MCF 10A (cell line): Measurements from ENCODE around the gene OR10A3. TPM values are rescaled to one million over a fixed set of nuclear protein-coding genes. Genes with fewer than 3 reads are reported as not detected.

Experiments used
- BruUV-seq: library from RNA; stranded (reverse); fragments of 400-500 nt; replicated peaks from 2 replicates; lab custom pipeline; 2021; lab: Mats Ljungman, UMichigan
- CTCF ChIA-PET: fragments of 300-600 bp; sonication (Branson Sonifier 250); formaldehyde crosslinking; extraction: SDS; loops from one replicate; lab custom pipeline; 2021; ENCODE audit warnings: antibody characterized with exemption, inconsistent platforms; lab: Yijun Ruan, JAX
- POLR2A ChIA-PET: fragments of 300-600, 350-650 bp; sonication (Branson Sonifier 250); formaldehyde crosslinking; extraction: SDS; loops from one replicate; lab custom pipeline; 2020; ENCODE audit warnings: antibody characterized with exemption, inconsistent platforms; lab: Yijun Ruan, JAX
- DNase-seq: peaks from one replicate; pipeline ENCODE4 v3.0.0-alpha.2; 2018; ENCODE audit not compliant: unreplicated experiment
- H3K27ac Mint-ChIP-seq: one replicate; pipeline ENCODE4 v1.8.0; 2022; ENCODE audit warnings: mild to moderate bottlenecking, low read depth, mixed read lengths; ENCODE audit not compliant: unreplicated experiment
- H3K27me3 Mint-ChIP-seq: one replicate; pipeline ENCODE4 v1.8.0; 2022; ENCODE audit warnings: mixed read lengths; ENCODE audit not compliant: insufficient read depth, unreplicated experiment
- H3K36me3 Mint-ChIP-seq: one replicate; pipeline ENCODE4 v1.8.0; 2022; ENCODE audit warnings: mild to moderate bottlenecking, moderate library complexity, mixed read lengths; ENCODE audit not compliant: insufficient read depth, unreplicated experiment
- H3K4me1 Mint-ChIP-seq: one replicate; pipeline ENCODE4 v1.8.0; 2022; ENCODE audit warnings: mixed read lengths; ENCODE audit not compliant: insufficient read depth, unreplicated experiment
- H3K4me3 Mint-ChIP-seq: one replicate; pipeline ENCODE4 v1.8.0; 2022; ENCODE audit warnings: mild to moderate bottlenecking, moderate library complexity, mixed read lengths; ENCODE audit not compliant: unreplicated experiment
- H3K9me3 Mint-ChIP-seq: one replicate; pipeline ENCODE4 v1.8.0; 2022; ENCODE audit warnings: mixed read lengths; ENCODE audit not compliant: unreplicated experiment
- CTCF ChIP-seq: fragments of 200-600 bp; IDR thresholded peaks from one replicate; pipeline ENCODE4 v1.8.0; 2022; ENCODE audit warnings: antibody characterized with exemption, mild to moderate bottlenecking; ENCODE audit not compliant: unreplicated experiment
- intact Hi-C: fragments of 100-400 bp; cut with micrococcal nuclease; formaldehyde crosslinking; loops from 2 replicates; pipeline ENCODE4 v1.14.1; 2022
- total RNA-seq: library from RNA; stranded (reverse); gene quantifications from 2 replicates; pipeline ENCODE4 v1.2.3, GENCODE V29; 2022

Gene OR10A3
- total RNA-seq, 1 experiment from 2014 or later: not detected

GRCh38 chr11:7967826-7968225, 26.3 kb upstream of the OR10A3 start:
- intact Hi-C loops: no loop called here
- no peak for TF ChIP-seq CTCF
- POLR2A ChIA-PET: no interaction called here
- Mint-ChIP-seq H3K36me3 (no peaks in the 10 kb centered on the region), H3K4me1 (peaks cover 27% of the 10 kb centered on the region), H3K4me3 (no peak overlapping the region), H3K9me3 (no peaks in the 10 kb centered on the region), H3K27ac (no peak overlapping the region), H3K27me3 (no peaks in the 10 kb centered on the region)
- BruUV-seq: no TSS peak
- no peak for DNase-seq
- CTCF ChIA-PET: interaction anchor here (0.9 to 2.3 kb wide), 3 partner anchors 14 to 76 kb away, joined by 3 to 15 read pairs (median 4); partner anchors contain the start of gene EIF3F

GRCh38 chr11:7967097-7967496, 25.6 kb upstream of the OR10A3 start:
- H3K27ac Mint-ChIP-seq: no peak overlapping the region
- intact Hi-C loops: no loop called here
- CTCF ChIA-PET: no interaction called here
- TF ChIP-seq CTCF: no peak
- no peak overlapping the region for H3K4me3 Mint-ChIP-seq
- H3K4me1 Mint-ChIP-seq: peaks cover 27% of the 10 kb centered on the region
- DNase-seq: no peak
- no peaks in the 10 kb centered on the region for H3K27me3 Mint-ChIP-seq
- BruUV-seq: no TSS peak
- no peaks in the 10 kb centered on the region for H3K9me3 Mint-ChIP-seq
- no peaks in the 10 kb centered on the region for H3K36me3 Mint-ChIP-seq
- POLR2A ChIA-PET: no interaction called here

GRCh38 chr11:7965386-7965785, 23.9 kb upstream of the OR10A3 start, which contains the start of gene NLRP10:
TSS of gene NLRP10 (minus strand) at chr11:7965447. CDS start at chr11:7963495, 1,952 bp downstream.
- no peak for DNase-seq
- Mint-ChIP-seq H3K36me3 (no peaks in the 10 kb centered on the region), H3K9me3 (no peaks in the 10 kb centered on the region), H3K27me3 (no peaks in the 10 kb centered on the region), H3K27ac (peak within 1 kb of the TSS; percentile 50), H3K4me3 (no peak within 1 kb of the TSS), H3K4me1 (peaks cover 27% of the 10 kb centered on the region)
- POLR2A ChIA-PET: no interaction called here
- no TSS peak for BruUV-seq
- CTCF ChIA-PET: interaction anchor here (0.7 to 1.4 kb wide), 3 partner anchors 10 to 352 kb away, joined by 4 to 8 read pairs (median 4); no protein-coding TSS in a partner anchor
- intact Hi-C loops: no loop called here
- TF ChIP-seq CTCF: no peak

- Mint-ChIP-seq H3K9me3 (no peaks in the 10 kb centered on the region), H3K27me3 (no peaks in the 10 kb centered on the region), H3K4me3 (no peak overlapping the region), H3K27ac (peak overlapping the region; percentile 50), H3K36me3 (no peaks in the 10 kb centered on the region), H3K4me1 (peaks cover 27% of the 10 kb centered on the region)
- ChIA-PET POLR2A (no interaction called here), CTCF (interaction anchor here (0.6 to 1.4 kb wide), 5 partner anchors 10 to 351 kb away, joined by 3 to 9 read pairs (median 4); partner anchors contain the start of gene EIF3F)
- DNase-seq: no peak
- TSS peak; percentile 84 for BruUV-seq
- TF ChIP-seq CTCF: no peak
- intact Hi-C loops: no loop called here
Measured at GRCh38 chr11:7964873-7965272, 23.4 kb upstream of the OR10A3 start.
